HG02798 (cell line): Measurements from ENCODE around the gene ELK4.

Experiments used
- ATAC-seq: cut with Tn5 transposase; IDR thresholded peaks from one replicate; pipeline ENCODE4 v1.9.1; 2021; ENCODE audit warnings: mild to moderate bottlenecking; ENCODE audit not compliant: unreplicated experiment, poor library complexity

The ELK4 gene

DNA sequence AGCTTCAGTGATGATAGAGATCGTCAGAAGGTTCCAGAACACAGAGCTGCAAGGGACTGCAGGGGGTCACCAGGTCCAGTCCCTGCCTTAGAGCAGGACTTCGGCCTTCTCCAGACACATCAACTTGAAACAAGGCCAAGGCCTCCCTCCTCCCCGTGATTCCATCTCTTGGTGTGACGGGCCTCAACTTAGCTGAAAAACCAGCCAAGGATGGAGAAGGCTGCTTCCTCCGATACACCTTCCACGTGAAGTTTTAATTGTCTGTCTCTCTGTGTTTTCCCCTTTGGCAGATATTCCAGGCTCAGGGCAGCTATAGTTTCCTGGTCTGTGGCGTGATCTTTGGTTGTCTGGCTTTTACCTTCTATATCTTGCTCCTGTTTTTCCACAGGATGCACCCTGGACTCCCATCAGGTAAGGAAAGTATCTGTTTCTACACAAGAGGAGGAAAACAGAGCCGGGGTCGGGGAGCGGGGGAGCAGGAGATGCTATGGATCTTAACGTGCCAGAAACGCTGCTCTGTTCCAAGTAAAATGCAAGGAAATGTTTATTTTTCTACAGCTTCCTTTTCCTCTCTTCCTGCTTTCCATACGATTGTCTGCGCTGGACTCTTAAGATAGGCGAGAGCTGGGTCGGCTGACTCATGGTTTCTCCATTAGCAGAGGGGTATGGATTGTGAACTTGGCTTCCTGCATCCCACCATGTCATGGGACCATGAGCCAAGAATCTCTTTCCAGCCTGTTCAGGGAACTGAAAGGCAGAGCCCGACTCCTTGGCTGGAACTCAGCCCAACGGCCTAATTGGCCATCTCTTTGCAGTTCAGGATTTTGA, 32.8 kb downstream of the ELK4 start:
- ATAC-seq, result no peak

DNA sequence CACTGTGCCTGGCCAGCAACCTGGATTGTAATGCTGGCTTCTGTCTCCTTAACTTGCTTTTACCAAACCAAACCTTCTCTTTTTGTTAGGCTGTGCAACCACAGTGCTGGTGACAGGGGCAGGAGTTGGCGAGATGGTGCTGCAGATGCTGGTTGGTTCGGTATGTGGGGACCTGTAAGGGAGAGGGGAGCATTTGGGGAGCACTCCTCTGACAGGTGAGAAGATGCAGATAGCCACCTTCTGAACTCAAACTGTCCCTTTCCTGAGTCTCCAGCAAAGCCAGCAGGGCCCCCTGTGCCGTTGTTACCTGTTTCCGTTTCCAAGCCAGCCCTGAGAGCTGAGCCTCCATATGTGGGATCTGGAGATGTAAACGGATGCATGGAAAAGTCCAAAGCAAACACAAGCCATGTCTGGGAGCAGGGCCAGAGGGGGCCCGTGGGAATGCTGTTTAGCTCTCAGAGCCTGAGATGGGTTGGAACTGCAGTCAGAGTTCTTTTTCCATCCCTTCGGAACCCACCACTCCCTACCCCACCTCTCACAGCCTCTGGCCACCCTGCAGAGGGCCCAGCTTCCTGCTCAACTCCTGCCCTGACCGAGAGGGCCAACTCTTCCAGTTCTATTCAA, 34.0 kb downstream of the ELK4 start:
- ATAC-seq, result no peak

DNA sequence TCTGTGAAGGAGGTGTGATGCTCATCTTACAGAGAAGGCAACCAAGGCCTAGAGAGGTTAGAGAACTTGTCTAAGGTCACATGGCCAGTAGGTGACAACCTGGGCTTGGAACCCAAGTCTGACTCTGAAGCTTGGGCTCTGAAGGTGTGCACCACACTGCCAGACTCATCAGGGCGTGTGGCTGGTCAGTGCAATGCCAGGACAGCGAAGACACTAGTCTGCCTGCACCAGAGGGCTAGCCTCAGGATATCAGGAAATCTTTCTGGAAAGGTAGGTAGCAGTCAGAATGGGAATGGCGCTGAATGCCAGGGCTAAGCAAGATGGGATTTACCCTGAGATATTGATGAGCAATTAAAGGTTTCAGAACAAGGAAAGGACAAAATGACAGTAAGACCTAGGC, 34.9 kb downstream of the ELK4 start:
- no peak for ATAC-seq

DNA sequence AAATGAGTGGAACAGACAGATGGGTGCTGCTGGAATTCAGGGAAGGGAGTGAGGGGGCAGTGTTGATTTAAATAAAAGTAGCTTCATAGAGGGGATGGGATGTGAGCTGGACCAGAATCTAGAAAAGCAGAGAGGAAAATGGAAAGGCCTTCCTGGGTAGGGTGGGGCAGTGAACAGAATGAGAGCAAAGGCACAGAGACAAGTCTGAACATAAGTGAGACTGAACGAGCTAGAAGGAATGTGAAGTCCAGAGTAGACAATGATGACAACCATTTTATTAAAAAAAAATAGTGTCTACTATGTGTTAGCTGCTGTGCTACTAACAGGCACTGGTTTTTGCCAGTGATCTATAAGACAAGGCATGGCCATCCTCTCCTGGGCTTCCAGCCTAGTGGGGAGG, 36.0 kb downstream of the ELK4 start:
- no peak for ATAC-seq

DNA sequence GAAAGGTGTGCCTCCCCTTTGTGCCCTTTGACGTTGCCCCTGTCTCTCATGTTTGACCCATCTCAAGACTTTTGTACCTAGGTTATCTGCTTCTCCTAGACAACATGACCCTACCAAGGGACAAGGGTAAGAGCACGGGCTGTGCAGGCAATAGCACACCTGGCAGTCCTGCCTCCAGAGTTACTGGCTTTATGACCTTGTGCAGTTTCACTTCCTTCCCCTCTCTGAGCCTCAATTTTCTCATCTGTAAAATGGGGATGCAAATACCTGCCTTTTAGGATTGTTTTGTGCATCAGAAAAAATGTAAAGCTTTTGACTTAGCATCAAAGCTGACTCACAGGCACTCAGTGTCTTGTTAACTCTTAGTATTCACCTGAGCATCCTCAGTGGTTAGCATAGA, 36.4 kb downstream of the ELK4 start:
- ATAC-seq, result no peak

DNA sequence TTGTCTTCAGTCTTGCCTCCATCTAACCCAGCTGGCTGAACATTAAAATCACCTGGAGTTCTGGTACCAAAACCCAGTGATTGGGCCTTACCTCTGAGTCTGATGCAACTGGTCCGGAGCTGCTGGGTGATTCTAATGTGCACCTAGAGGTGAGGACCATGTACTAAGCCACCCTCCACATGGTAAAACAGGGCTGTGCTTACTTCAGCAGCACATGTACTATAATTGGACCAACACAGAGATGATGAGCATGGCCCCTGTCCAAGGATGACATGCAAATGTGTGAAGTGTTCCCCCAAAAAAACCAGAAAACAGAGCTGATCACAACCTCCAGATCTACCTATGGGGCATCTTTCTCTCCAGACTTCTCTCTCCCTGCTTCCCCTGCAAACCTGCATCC, 37.0 kb downstream of the ELK4 start:
- no peak for ATAC-seq

DNA sequence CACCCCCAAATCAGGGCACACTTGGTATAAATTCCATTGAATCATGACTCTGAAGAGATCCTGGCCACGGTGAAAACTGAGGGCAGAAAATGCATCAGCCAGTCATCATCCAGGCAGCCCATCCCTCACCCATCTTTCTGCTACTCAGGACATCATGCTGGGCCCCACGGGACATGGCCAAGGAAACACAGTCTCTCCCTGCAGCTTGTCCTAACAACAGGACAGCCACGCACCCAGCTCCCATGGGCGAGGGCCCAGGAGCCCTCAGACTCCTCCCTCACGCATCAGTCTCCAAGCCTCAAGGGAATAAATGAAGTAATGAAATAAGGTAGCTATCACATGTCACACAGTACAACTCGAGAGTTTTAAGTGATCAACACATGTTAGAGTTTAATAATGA, 37.8 kb downstream of the ELK4 start:
- ATAC-seq, result no peak

DNA sequence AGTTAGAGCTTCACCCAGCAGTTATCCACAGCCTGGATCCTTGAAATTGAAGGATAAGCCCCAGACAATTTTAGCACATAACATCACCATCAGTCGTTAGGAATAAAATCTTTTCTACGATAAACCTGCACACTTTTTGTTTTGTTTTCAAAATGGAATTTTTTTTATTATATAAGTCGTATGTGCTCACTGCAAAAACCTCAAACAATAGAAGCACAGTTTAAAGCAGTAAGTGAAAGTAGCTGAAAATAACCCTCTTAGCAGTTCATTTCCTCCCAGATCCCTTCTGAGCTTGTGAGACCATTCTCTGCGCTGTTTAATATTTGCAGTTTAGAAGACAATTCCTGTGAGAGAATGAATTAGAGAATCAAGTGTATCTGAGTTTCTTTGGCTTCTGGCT, 38.3 kb downstream of the ELK4 start:
- ATAC-seq, result no peak

DNA sequence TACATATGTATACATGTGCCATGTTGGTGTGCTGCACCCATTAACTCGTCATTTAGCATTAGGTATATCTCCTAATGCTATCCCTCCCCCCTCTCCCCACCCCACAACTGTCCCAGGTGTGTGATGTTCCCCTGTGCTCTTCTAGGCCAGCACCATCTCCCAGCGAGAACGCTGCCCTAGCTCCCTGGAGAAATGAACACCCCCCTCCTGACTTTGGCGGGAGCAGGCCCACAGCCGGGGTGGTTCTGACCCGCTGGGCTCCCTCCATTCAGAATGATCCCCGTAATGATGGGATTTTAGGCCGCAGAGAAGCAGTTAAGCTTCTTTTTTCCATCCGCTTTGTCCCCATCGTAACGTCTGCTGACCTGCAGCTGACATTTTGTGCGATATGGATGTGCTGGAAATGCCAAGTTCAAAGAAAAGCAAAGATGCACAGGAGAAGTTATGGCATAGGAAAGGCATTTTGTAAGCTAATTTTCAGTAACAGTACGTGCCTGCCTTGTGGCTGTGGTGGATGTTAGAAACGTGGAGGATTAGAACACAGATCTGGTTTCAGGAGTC, 39.3 kb downstream of the ELK4 start:
- ATAC-seq, result no peak

DNA sequence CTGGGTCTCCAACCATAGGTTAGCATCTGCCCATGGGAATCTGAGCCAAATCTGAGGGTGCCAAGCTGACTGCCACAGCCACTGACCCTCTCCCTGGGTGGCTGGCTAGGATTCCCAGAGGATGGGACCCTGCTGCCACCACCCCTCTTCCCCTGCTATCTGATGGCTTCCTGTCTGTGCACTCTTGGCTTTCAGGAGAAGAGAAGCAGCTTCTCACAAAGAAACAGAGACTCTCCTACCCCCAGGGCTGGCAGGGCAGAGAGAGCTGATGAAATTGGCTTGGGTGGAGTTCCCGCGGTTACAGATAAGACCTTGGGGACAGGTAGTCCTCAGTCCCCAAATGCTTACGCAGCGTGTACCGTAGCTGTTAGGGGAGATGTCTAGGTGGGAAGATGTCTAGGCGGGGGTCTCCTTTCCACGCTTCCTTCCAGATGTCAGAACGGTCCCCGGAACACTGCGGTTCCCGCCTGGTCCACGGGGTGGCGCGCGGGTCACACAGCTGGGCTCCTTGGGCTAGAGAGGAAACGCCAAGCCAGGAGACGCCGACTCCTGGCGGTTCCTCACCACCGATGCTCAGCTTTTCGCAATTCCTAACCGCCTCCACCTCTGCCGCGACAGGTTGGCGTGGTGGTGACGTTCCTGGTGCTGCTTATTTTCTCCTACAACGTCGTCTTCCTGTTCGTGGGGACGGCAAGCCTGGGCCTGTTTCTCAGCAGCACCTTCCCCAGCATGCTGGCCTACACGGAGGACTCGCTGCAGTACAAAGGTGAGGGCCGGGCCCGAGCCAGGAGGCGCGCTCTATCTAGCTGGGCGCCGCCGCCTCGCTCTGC, 40.1 kb downstream of the ELK4 start:
- peak; percentile 75 for ATAC-seq

DNA sequence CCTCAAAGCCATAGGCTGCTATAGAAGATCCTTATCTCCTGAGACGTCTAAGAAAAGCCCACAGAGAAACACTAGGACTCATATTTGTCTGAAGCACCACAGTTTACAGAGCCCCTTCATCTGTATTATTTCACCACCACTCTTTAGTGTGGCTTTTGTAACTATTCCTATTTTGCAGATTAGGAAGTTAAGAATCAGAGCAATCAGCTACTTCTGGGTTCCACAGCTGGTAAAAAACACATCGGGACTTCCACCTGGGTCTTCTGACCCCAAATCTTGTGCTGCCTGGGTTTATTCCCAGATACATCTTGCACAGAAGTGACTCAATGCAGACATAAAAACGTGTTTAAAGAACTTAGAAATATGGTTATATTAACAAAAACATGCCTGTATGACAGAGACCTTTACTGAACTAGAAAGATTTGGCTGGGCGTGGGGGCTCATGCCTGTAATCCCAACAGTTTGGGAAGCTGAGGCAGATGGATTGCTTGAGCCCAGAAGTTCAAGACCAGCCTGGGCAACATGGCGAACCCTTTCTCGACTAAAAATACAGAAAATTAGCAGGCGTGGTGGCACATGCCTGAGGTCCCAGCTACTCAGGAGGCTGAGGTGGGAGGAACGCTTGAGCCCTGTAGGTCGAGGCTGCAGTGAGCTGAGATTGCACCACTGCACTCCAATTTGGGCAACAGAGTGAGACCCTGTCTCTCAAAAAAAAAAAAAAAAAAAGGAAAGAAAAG, 40.9 kb downstream of the ELK4 start:
- no peak for ATAC-seq

DNA sequence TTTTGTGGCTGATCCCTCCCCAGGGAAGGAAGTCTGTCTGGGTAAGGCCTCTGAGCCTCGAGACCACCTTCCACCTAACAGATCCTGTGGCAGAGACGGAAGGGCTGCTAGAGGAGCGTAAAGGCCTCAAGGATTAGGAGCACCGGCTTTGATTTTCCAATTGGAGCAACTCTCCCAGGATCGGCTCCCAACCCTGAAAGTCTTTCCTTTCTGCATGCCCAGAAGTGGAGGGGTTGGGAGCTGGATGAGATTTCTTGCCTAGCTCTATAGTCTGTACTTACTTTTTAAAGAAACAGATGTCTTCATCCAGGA, 41.4 kb downstream of the ELK4 start:
- ATAC-seq, result no peak

DNA sequence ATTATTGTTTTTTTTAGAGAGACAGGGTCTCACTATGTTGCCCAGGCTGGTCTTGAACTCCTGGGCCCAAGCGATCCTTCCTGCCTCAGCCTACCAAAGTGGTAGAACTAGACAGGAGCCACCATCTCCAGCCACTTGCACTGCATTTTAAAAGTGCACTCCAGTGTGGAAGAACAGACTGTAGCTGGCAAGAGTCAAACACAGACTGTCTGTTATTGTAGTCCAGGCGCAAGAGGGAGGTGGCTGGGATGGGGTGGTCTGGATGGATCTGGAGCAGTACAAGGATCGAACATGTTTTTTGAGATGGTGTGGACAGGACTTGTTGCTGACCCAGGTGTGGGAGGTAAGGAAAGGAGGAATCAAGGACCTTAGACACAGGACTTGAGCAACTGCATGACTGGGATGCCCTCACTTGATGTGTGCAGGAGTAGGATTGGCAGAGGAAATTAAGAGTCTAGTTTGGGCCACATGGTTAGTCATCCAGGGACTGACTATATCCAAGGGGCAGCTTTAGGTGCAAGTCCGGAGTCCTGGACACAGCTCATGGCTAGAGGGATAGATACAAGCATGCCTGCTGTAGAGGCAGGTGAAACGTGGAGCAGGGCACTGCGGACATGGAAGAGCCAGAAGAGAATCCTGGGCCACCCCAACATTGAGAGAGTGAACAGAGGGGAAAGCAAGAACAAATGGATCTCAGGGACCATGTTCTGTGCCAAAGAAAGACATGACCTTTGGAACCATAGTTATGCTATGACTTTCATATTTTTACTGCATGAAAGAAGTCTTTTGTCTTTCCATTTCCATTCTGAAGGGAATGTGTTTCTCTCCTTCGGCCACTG, 42.0 kb downstream of the ELK4 start:
- ATAC-seq, result no peak

DNA sequence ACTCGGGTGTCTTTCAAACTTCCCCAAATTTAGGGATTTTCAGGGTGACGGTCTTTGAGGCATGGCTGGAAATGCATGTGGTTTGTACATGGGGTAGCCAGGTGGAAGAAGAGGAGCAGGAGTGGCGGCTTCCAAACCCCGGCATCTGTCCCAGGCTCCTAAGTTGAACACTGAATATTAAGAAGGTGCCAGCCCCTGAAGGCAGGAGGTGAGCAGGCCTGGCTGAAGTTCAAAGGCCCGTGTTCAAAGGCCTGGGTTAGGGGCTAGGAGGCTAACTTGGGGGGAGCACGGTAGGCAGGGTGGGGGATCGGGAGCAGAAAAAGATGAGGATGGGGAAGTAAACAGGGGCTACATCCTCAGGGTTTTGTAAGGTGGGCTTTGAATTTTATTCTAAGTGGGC, 42.8 kb downstream of the ELK4 start:
- no peak for ATAC-seq

DNA sequence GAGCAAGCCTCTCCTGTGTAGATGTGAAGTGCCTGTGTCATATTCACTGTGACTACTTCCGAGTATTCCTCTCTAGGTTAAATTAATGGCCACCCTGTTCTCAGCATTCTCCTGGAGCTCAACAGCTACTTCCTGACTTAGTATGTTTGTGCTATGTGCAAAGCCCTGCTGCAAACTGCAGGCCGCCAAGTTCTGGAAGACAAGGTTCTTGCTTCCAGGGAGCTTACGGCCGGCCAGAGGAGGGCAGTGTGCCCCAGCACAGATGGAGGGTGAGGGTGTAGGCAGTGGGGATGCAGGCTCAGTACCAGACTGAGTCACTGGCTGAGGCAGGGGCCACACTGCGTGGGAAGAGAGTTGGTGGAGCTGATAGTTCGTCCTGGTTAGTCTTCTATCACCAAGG, 43.2 kb downstream of the ELK4 start:
- no peak for ATAC-seq

DNA sequence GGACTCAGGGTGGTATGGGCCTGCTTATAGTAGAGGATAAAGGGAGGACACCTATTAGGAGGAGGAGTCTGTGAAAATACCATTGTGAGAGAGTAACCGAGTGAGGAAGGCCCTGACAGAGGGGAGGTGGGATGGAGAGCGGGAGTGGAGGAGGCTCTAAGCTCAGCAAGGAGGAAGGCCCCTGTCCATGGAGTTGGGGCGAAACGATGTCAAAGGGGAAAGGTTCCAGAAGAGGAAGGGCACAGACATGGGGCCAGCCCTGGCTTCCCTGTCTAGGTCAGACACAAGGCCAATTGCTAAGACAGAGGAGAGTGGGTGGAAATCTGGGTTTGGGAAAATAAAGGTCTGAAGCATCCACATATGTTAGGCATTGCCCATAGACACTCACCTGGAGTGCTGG, 44.2 kb downstream of the ELK4 start:
- no peak for ATAC-seq

DNA sequence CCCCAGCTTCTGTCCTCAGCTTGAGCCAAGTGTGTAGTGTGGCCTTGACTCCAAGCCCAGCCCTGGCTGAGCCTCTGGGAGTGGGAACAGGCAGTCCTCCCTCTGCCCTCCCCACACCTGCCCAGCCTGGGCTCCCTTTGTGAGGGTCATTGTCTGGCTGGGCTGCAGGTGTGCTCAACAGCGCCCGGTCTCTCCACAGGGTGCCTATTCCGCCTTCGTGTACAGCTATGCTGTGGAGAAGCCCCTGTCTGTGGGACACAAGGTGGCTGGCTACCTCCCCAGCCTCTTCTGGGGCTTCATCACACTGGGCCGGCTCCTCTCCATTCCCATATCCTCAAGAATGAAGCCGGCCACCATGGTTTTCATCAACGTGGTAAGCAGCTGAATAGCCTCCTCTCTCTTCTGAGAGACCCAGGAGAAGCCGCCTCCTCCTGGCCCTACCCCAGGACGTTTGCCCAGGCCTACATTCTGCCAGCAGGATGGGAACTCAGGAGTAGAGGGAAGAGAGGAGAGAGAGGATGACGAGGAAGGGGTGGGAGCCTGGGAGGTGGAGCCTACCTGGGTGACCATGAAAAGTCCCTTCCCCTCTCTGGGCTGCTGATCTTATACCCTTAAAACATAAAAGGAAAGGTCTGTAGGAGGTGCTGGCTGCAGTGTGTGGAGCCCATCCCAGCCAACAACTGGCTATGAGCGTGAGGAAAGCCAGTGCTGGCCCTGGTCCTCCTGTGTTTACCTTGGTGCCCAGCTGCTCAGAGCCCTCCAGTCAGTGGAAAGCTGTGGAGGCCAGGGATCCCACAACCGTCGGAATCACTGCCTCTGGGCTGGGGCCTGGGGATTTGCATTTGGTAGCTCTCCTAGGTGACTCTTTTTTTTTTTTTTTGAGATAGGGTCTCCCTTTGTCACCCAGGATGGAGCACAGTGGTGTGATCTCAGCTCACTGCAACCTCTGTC, 45.7 kb downstream of the ELK4 start:
- no peak for ATAC-seq

DNA sequence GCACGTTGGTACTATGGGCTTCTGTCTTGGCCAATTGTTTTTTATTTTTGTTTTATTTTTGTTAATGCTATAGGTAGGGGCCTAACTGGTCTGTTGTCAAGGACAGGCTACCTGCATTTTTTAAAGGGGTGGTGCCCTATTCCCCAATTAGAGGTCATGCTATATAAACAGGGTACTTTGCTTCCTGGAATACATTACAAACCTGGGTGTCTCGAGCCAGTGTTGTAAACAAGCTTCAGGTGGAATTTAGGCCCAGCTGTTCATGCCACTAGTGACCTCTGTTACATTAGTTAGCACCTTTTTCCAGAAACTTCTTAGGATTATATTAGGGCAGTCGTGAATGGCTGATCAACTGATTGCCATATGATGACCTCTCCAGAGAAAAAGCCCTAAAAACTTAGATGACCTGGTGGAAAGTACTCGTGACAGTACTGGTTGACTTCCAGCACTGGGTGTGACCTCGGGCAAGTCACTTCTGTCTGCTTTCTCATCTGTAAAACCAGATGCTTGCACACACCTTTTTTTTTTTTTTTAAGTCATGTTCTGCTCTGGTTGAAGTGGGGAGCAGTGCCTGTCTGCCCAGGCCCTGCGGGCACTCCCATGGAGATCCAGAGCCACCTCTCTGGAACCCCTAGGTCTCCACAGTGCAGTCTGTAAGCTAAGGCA, 46.5 kb downstream of the ELK4 start:
- ATAC-seq, result no peak
